Measurements from ENCODE around the gene NPHP3.

The NPHP3 gene

DNA sequence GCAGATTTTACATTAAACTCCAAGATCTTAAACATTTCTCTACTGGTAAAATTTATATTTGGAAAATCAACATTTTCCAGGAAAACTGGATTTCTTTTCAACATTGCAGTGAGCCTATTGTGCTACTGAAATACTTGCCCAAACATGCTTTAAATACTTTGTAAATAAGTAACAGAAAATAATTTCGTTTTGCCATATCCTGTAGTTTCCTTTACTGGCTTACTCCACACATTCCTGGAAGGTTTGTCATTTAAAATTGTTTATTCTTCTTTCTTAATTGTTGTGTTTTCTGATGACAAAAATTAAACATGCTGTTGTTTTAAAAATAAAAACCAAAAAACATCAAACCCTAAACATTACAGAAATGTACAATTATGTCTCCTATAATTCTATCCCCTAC, 84.6 kb downstream of the NPHP3 start:
- TF ChIP-seq, protein P1, sequence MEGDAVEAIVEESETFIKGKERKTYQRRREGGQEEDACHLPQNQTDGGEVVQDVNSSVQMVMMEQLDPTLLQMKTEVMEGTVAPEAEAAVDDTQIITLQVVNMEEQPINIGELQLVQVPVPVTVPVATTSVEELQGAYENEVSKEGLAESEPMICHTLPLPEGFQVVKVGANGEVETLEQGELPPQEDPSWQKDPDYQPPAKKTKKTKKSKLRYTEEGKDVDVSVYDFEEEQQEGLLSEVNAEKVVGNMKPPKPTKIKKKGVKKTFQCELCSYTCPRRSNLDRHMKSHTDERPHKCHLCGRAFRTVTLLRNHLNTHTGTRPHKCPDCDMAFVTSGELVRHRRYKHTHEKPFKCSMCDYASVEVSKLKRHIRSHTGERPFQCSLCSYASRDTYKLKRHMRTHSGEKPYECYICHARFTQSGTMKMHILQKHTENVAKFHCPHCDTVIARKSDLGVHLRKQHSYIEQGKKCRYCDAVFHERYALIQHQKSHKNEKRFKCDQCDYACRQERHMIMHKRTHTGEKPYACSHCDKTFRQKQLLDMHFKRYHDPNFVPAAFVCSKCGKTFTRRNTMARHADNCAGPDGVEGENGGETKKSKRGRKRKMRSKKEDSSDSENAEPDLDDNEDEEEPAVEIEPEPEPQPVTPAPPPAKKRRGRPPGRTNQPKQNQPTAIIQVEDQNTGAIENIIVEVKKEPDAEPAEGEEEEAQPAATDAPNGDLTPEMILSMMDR (IDR thresholded peaks at IDR 0.05), result no peak

DNA sequence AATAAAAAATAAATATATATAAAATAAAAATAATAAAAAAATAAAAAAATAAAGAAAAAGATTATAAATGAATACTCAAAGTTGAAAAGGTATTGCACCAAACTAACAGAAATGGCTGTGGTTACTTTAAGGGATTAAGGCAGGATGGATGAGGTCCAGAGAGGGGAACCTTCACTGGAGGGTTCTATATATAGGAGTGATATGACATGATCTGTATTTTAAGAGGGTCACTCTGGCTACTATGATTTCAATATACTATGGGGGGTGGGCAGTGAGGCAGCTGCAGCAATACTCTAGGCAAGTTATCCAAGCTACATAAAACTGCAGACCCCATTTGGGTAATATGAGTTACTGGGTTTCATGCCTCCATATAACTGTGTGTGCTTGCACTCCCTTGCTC, 87.2 kb downstream of the NPHP3 start:
- TF ChIP-seq, protein P1 (IDR thresholded peaks at IDR 0.05), result no peak

Measured in LNCAP (cell line).